ENCODE measurements around the gene TM9SF2. TPM values are rescaled to one million over a fixed set of nuclear protein-coding genes. Genes with fewer than 3 reads are reported as not detected.

The TM9SF2 gene
- total RNA-seq, 1 donor from 2014 or later = 138 TPM

- Histone ChIP-seq H3K27me3 (ENCODE audit: control insufficient read depth, insufficient read depth, low read length) (no peaks in the 10 kb centered on the region), H3K36me3 (ENCODE audit: control insufficient read depth, insufficient read depth, low read length) (no peaks in the 10 kb centered on the region), H3K4me3 (ENCODE audit: low read depth, low read length) (peak overlapping the region; percentile 35)
- TF ChIP-seq CTCF (IDR thresholded peaks at IDR 0.05; ENCODE audit: insufficient read depth, low read length, severe bottlenecking) = no peak
- FAIRE-seq (no peak), DNase-seq (ENCODE audit: low read depth) (peak; percentile 93)
These were observed 2.8 kb upstream of the TM9SF2 start for GRCh38 chr13:99498171-99499161.

- H3K36me3 ChIP-seq (ENCODE audit: control insufficient read depth, insufficient read depth, low read length) = no peaks in the 10 kb centered on the region
- H3K4me3 ChIP-seq (ENCODE audit: low read depth, low read length) = peak overlapping the region; percentile 97
- no peak for TF ChIP-seq CTCF (IDR thresholded peaks at IDR 0.05; ENCODE audit: insufficient read depth, low read length, severe bottlenecking)
- DNase-seq (ENCODE audit: low read depth) = no peak
- no peak for FAIRE-seq
- no peaks in the 10 kb centered on the region for H3K27me3 ChIP-seq (ENCODE audit: control insufficient read depth, insufficient read depth, low read length)
These were observed 461 bp upstream of the TM9SF2 start for GRCh38 chr13:99500839-99501183.

- FAIRE-seq = no peak
- TF ChIP-seq CTCF (IDR thresholded peaks at IDR 0.05; ENCODE audit: insufficient read depth, low read length, severe bottlenecking) = no peak
These were observed 603 bp downstream of the TM9SF2 start for GRCh38 chr13:99501848-99502301.

DNA sequence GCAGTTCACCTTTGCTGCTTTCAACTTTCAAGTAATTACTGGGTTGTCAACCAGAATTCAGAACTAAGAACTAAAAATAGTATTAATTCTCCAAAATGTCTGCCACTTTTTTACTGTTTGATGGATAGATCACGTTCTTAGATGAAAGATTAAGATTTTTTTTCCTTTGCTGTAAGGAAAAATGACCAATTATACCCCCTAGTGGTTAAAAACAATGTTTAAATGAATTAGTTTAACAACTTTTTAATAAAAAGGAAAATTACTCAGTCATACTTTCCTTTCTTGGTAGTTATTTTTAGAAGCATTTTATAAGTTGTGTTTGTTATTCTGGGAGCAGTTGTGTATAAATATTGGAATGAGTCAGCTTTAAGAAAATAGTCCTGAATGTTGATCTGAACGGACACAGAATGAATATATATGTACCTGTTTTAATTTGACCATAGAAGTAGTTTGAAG is 4.6 kb downstream of the TM9SF2 start:
- no peak for TF ChIP-seq CTCF (IDR thresholded peaks at IDR 0.05; ENCODE audit: insufficient read depth, low read length, severe bottlenecking)
- Histone ChIP-seq H3K4me3 (ENCODE audit: low read depth, low read length) (no peak overlapping the region), H3K36me3 (ENCODE audit: control insufficient read depth, insufficient read depth, low read length) (peaks cover 12% of the 10 kb centered on the region), H3K27me3 (ENCODE audit: control insufficient read depth, insufficient read depth, low read length) (no peaks in the 10 kb centered on the region)
- no peak for FAIRE-seq
- no peak for DNase-seq (ENCODE audit: low read depth)

More at GRCh38 chr13:99501848-99502301, 603 bp downstream of the TM9SF2 start:
- Histone ChIP-seq H3K4me3 (ENCODE audit: low read depth, low read length) (peak overlapping the region; percentile 97), H3K36me3 (ENCODE audit: control insufficient read depth, insufficient read depth, low read length) (peaks cover 2% of the 10 kb centered on the region), H3K27me3 (ENCODE audit: control insufficient read depth, insufficient read depth, low read length) (no peaks in the 10 kb centered on the region)
- no peak for DNase-seq (ENCODE audit: low read depth)

GRCh38 chr13:99506634-99507033 is 5.4 kb downstream of the TM9SF2 start:
- Histone ChIP-seq H3K4me3 (ENCODE audit: low read depth, low read length) (no peak overlapping the region), H3K36me3 (ENCODE audit: control insufficient read depth, insufficient read depth, low read length) (peaks cover 12% of the 10 kb centered on the region), H3K27me3 (ENCODE audit: control insufficient read depth, insufficient read depth, low read length) (no peaks in the 10 kb centered on the region)
- no peak for TF ChIP-seq CTCF (IDR thresholded peaks at IDR 0.05; ENCODE audit: insufficient read depth, low read length, severe bottlenecking)
- no peak for FAIRE-seq
- DNase-seq (ENCODE audit: low read depth) = no peak

All from bronchial epithelial cell (primary cell).